ENCODE measurements around the gene ZNF335.

- TF ChIP-seq CTCF (IDR thresholded peaks at IDR 0.05) (no peak), POLR2A (IDR thresholded peaks at IDR 0.05) (no peak)
Observed at GRCh38 chr20:45967551-45968080, 4.4 kb downstream of the ZNF335 start.

All from vagina (tissue), 2 donors.